22Rv1 (cell line): Measurements from ENCODE around the gene SLC66A2.

Experiments
- H3K27ac ChIP-seq: fragments of 450-650 bp; 2 replicates; pipeline ENCODE4 v1.5.1; 2017
- CTCF ChIP-seq: fragments of 450-650 bp; IDR thresholded peaks from 2 replicates; pipeline ENCODE4 v1.5.1; 2017; ENCODE audit warnings: mild to moderate bottlenecking
- ZFX ChIP-seq: fragments of 450-650 bp; IDR thresholded peaks from 2 replicates; pipeline ENCODE4 v1.6.1; 2017; ENCODE audit warnings: antibody characterized with exemption, borderline replicate concordance

Gene SLC66A2

DNA sequence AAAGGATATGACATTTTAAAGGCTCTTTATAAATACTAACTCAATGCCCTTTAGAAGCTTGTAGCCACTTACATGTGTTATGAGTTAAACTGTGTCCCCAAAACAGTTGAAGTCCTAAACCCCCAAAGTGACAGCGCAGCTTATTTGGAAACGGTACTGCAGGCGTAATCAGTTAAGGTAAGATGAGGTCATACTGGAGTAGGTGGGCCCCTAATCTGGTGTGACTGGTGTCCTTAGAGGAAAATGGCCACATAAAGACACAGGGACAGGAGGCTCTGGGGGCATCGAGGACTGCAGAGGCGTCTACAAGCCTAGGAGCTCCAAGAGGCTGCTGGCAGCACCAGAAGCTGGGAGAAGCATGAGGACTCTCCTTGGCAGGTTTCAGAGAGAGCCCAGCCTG, 28.4 kb upstream of the SLC66A2 start:
- H3K27ac ChIP-seq = no peak overlapping the region
- TF ChIP-seq ZFX (no peak), CTCF (no peak)

GRCh38 chr18:79975985-79976680, 24.7 kb upstream of the SLC66A2 start:
- no peak overlapping the region for H3K27ac ChIP-seq
- no peak for TF ChIP-seq ZFX
- no peak for TF ChIP-seq CTCF

DNA sequence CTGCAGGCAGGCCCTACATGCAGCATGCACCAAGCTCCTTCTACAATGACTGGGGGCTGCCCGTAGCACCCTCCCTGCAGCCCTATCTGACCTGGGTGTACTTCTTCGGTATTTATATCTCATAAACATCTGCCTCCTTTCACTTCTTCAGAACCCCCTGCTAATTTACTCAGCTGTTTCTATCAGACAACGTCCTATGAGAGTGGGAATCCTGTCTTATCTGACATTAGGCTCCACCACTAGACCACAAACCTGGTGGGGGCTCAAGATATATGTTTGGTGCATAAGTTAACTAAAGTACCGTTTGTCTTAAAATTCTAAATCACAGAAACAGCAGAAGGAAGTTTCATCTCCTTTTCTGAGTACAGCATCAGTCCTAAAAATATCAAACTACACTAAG, 23.6 kb upstream of the SLC66A2 start:
- TF ChIP-seq CTCF (no peak), ZFX (no peak)
- no peak overlapping the region for H3K27ac ChIP-seq

DNA sequence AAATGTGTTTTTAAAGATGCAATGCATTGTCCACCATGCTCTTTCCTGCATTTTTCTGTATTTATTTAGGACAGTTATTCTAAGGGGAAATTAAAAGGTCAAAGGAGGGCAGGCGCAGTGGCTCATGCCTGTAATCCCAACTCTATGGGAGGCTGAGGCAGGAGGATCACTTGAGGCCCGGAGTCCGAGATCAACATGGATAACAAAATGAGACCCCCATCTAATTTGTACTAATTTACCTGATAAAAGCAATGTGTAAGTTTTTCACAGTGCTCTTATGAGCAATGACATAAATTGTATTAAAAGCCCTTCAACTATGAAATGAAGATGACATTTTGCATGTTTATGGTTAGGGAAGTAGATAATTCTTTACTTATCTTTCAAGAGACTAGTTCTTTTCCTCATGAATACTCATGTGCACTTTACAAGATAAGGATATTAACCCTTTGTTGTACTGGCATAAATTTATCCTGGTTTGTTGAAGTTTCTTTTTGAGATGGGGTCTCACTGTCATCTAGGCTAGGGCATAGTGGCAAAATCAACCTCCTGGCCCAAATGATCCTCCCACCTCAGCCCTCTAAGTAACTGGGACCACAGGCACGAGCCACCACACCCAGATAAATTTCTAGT, 22.7 kb upstream of the SLC66A2 start:
- no peak overlapping the region for H3K27ac ChIP-seq
- TF ChIP-seq CTCF (no peak), ZFX (no peak)

- H3K27ac ChIP-seq = no peak overlapping the region
- TF ChIP-seq ZFX (no peak), CTCF (no peak)
Measured at GRCh38 chr18:79973517-79973916, 22.1 kb upstream of the SLC66A2 start.

GRCh38 chr18:79972720-79973119, 21.3 kb upstream of the SLC66A2 start:
- H3K27ac ChIP-seq = no peak overlapping the region
- TF ChIP-seq ZFX (no peak), CTCF (no peak)

DNA sequence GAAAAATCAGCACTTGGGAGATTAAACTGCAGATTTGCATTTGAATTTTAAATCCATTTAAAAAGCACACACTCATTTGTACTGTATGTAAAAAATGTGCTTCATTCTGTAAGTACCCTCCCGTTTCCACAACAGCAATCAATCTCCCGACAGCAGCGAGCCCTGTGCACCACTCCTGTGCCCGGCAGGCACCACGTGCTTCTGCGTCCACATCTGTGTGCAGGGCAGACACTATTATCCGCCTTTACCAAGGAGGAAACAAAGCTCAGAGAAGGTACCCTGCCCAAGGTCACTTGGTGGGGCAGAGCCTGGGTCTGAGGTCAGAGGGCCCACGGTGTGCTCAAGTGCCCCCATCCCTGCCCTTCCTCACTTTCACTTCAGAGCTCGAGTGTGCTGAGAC, 20.5 kb upstream of the SLC66A2 start:
- TF ChIP-seq CTCF (no peak), ZFX (no peak)
- H3K27ac ChIP-seq = no peak overlapping the region
